ENCODE data around the gene SKA2. TPM values are rescaled to one million over a fixed set of nuclear protein-coding genes. Genes with fewer than 3 reads are reported as not detected.

Gene SKA2
- total and polyA plus RNA-seq, 9 of the 15 experiments (the other 6 are each of a cell fraction or from before 2014, with no cell fraction given) = 58.1 to 183 (median 133) TPM

- TF ChIP-seq, protein P1, sequence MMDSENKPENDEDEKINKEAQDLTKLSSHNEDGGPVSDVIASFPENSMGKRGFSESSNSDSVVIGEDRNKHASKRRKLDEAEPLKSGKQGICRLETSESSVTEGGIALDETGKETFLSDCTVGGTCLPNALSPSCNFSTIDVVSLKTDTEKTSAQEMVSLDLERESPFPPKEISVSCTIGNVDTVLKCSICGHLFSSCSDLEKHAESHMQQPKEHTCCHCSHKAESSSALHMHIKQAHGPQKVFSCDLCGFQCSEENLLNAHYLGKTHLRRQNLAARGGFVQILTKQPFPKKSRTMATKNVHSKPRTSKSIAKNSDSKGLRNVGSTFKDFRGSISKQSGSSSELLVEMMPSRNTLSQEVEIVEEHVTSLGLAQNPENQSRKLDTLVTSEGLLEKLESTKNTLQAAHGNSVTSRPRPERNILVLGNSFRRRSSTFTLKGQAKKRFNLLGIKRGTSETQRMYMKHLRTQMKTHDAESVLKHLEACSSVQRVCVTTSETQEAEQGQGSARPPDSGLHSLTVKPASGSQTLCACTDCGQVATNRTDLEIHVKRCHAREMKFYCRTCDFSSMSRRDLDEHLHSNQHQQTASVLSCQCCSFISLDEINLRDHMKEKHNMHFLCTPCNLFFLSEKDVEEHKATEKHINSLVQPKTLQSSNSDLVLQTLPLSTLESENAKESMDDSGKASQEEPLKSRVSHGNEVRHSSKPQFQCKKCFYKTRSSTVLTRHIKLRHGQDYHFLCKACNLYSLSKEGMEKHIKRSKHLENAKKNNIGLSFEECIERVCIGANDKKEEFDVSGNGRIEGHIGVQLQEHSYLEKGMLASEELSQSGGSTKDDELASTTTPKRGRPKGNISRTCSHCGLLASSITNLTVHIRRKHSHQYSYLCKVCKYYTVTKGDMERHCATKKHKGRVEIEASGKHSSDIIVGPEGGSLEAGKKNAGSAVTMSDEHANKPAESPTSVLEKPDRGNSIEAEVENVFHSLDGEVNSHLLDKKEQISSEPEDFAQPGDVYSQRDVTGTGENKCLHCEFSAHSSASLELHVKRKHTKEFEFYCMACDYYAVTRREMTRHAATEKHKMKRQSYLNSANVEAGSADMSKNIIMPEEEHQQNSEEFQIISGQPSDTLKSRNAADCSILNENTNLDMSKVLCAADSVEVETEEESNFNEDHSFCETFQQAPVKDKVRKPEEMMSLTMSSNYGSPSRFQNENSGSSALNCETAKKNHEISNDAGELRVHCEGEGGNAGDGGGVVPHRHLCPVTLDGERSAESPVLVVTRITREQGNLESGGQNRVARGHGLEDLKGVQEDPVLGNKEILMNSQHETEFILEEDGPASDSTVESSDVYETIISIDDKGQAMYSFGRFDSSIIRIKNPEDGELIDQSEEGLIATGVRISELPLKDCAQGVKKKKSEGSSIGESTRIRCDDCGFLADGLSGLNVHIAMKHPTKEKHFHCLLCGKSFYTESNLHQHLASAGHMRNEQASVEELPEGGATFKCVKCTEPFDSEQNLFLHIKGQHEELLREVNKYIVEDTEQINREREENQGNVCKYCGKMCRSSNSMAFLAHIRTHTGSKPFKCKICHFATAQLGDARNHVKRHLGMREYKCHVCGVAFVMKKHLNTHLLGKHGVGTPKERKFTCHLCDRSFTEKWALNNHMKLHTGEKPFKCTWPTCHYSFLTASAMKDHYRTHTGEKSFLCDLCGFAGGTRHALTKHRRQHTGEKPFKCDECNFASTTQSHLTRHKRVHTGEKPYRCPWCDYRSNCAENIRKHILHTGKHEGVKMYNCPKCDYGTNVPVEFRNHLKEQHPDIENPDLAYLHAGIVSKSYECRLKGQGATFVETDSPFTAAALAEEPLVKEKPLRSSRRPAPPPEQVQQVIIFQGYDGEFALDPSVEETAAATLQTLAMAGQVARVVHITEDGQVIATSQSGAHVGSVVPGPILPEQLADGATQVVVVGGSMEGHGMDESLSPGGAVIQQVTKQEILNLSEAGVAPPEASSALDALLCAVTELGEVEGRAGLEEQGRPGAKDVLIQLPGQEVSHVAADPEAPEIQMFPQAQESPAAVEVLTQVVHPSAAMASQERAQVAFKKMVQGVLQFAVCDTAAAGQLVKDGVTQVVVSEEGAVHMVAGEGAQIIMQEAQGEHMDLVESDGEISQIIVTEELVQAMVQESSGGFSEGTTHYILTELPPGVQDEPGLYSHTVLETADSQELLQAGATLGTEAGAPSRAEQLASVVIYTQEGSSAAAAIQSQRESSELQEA (IDR thresholded peaks at IDR 0.05; ENCODE audit: low read depth) = no peak; the same call in 1 of the 2 replicates
- TF ChIP-seq, protein P2, sequence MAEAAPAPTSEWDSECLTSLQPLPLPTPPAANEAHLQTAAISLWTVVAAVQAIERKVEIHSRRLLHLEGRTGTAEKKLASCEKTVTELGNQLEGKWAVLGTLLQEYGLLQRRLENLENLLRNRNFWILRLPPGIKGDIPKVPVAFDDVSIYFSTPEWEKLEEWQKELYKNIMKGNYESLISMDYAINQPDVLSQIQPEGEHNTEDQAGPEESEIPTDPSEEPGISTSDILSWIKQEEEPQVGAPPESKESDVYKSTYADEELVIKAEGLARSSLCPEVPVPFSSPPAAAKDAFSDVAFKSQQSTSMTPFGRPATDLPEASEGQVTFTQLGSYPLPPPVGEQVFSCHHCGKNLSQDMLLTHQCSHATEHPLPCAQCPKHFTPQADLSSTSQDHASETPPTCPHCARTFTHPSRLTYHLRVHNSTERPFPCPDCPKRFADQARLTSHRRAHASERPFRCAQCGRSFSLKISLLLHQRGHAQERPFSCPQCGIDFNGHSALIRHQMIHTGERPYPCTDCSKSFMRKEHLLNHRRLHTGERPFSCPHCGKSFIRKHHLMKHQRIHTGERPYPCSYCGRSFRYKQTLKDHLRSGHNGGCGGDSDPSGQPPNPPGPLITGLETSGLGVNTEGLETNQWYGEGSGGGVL (CRISPR knock-in tag; IDR thresholded peaks at IDR 0.05) = no peak
- no peak for TF ChIP-seq NFXL1 (CRISPR knock-in tag; IDR thresholded peaks at IDR 0.05)
- no peak for TF ChIP-seq KLF16 (IDR thresholded peaks at IDR 0.05)
- TF ChIP-seq YBX1 (IDR thresholded peaks at IDR 0.05) = no peak
- no peak for TF ChIP-seq PPARD (CRISPR knock-in tag; IDR thresholded peaks at IDR 0.05)
- no peak for TF ChIP-seq CHD1 (IDR thresholded peaks at IDR 0.05; ENCODE audit: low read length)
- TF ChIP-seq TSC22D4 (tag; IDR thresholded peaks at IDR 0.05) = no peak
- TF ChIP-seq POLR2AphosphoS5 (IDR thresholded peaks at IDR 0.05; ENCODE audit: control insufficient read depth, insufficient read depth, low read depth, low read length) = peak; percentile 52; the same call in 1 of the 2 replicates
- TF ChIP-seq, protein P3, sequence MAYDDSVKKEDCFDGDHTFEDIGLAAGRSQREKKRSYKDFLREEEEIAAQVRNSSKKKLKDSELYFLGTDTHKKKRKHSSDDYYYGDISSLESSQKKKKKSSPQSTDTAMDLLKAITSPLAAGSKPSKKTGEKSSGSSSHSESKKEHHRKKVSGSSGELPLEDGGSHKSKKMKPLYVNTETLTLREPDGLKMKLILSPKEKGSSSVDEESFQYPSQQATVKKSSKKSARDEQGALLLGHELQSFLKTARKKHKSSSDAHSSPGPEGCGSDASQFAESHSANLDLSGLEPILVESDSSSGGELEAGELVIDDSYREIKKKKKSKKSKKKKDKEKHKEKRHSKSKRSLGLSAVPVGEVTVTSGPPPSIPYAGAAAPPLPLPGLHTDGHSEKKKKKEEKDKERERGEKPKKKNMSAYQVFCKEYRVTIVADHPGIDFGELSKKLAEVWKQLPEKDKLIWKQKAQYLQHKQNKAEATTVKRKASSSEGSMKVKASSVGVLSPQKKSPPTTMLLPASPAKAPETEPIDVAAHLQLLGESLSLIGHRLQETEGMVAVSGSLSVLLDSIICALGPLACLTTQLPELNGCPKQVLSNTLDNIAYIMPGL (CRISPR knock-in tag; IDR thresholded peaks at IDR 0.05) = 0 out of 2 replicates have a peak, but pooled peaks have one; percentile 52
- no peak for TF ChIP-seq ZNF146 (CRISPR knock-in tag; IDR thresholded peaks at IDR 0.05; ENCODE audit: unreplicated experiment)
- peak; percentile 97 for TF ChIP-seq RAD51 (IDR thresholded peaks at IDR 0.05; ENCODE audit: borderline replicate concordance, low read depth)
- TF ChIP-seq HDAC2 (IDR thresholded peaks at IDR 0.05) = peak; percentile 56; the same call in 1 of the 2 replicates
Observed at GRCh38 chr17:59106463-59107305, 48.3 kb downstream of the SKA2 start, which contains the start of gene TRIM37 (continued).

All from K562 (cell line).